GM18519 (cell line): ENCODE measurements around the gene RAP1A.

Source experiments
- ATAC-seq: cut with Tn5 transposase; IDR thresholded peaks from one replicate; pipeline ENCODE4 v1.9.1; 2021; ENCODE audit warnings: mild to moderate bottlenecking, moderate library complexity; ENCODE audit not compliant: unreplicated experiment, low FRiP score

RAP1A gene

GRCh38 chr1:111750856-111751255, 131.3 kb downstream of the RAP1A start:
- ATAC-seq: no peak

GRCh38 chr1:111751906-111752575, 132.5 kb downstream of the RAP1A start:
- no peak for ATAC-seq

GRCh38 chr1:111754984-111755330, 135.4 kb downstream of the RAP1A start:
- no peak for ATAC-seq

GRCh38 chr1:111755331-111756123, 135.9 kb downstream of the RAP1A start, which contains the start of gene DDX20:
Gene DDX20, plus strand, starts transcription at chr1:111755901. Its CDS starts 24 bp downstream, at chr1:111755925.
- peak; percentile 80 for ATAC-seq

- no peak for ATAC-seq
These were observed 136.5 kb downstream of the RAP1A start for GRCh38 chr1:111756124-111756513.

- no peak for ATAC-seq
These were observed 138.8 kb downstream of the RAP1A start for GRCh38 chr1:111758373-111758772.

- ATAC-seq: no peak
These were observed 142.1 kb downstream of the RAP1A start for GRCh38 chr1:111761717-111762116.

- ATAC-seq: no peak
These were observed 142.7 kb downstream of the RAP1A start for GRCh38 chr1:111762332-111762731.
